GM12878 (cell line): ENCODE measurements around the gene PRR18. TPM values are rescaled to one million over a fixed set of nuclear protein-coding genes. Genes with fewer than 3 reads are reported as not detected.

Experiments used
- ATAC-seq: fragments of 200-7000 bp; cut with Tn5 transposase; 3 replicates; pipeline ENCODE4 v1.9.1; 2020; ENCODE audit warnings: mild to moderate bottlenecking, moderate library complexity
- BruUV-seq: library from RNA; stranded (reverse); fragments of 400-500 nt; replicated peaks from 2 replicates; lab custom pipeline; 2021; lab: Mats Ljungman, UMichigan
- CTCF ChIA-PET: fragments of 300-600 bp; sonication (Branson Sonifier 250); formaldehyde crosslinking; extraction: SDS; loops from one replicate; lab custom pipeline; 2021; ENCODE audit warnings: inconsistent platforms; lab: Yijun Ruan, JAX
- POLR2A ChIA-PET: fragments of 350-600 bp; formaldehyde crosslinking; extraction: SDS; loops from one replicate; lab custom pipeline; 2021; ENCODE audit warnings: inconsistent platforms; lab: Charles Lee
- RAD21 ChIA-PET: fragments of 300-600 bp; sonication (Branson Sonifier 250); formaldehyde crosslinking; loops from one replicate; lab custom pipeline; 2023; ENCODE audit warnings: antibody characterized with exemption; ENCODE audit not compliant: unreplicated experiment; lab: Charles Lee
- SMC1A ChIA-PET: fragments of 300-600 bp; sonication (Branson Sonifier 250); formaldehyde crosslinking; loops from one replicate; lab custom pipeline; 2023; ENCODE audit not compliant: unreplicated experiment, uncharacterized antibody; lab: Charles Lee
- DNase-seq: peaks from one replicate; pipeline ENCODE4 v3.0.0-alpha.2; 2011; ENCODE audit warnings: low read depth, low spot score
- FAIRE-seq: peaks from 3 replicates; lab custom pipeline; 2011; peaks lifted over from hg19 to GRCh38; lab: Jason Lieb, UNC
- H2AFZ ChIP-seq: 2 replicates; pipeline ENCODE4 v1.6.0; 2011; ENCODE audit warnings: low read depth, low read length, control low read depth; ENCODE audit not compliant: control insufficient read depth
- H3K27ac ChIP-seq: 2 replicates; pipeline ENCODE4 v1.5.1; 2011; ENCODE audit warnings: control low read depth; ENCODE audit not compliant: control insufficient read depth, insufficient read depth
- H3K27me3 ChIP-seq, 2 experiments: replicated peaks in 1 of 2; 2 replicates each; pipeline versions ENCODE4 v1.6.0 to v1.6.1; 2011; ENCODE audit warnings: low read length in 1 of 2; ENCODE audit not compliant: control insufficient read depth in 2 of 2, insufficient read depth in 2 of 2
- H3K36me3 ChIP-seq, 2 experiments: 2 replicates each; pipeline ENCODE4 v1.5.1; 2011; ENCODE audit warnings: low read length in 1 of 2; ENCODE audit not compliant: control insufficient read depth in 2 of 2, insufficient read depth in 2 of 2
- H3K4me1 ChIP-seq: 2 replicates; pipeline ENCODE4 v1.6.1; 2011; ENCODE audit warnings: mild to moderate bottlenecking, low read length, moderate library complexity, mixed read lengths; ENCODE audit not compliant: control insufficient read depth, insufficient read depth
- H3K4me2 ChIP-seq: 2 replicates; pipeline ENCODE4 v1.6.0; 2011; ENCODE audit warnings: control low read depth; ENCODE audit not compliant: control insufficient read depth, insufficient read depth
- H3K4me3 ChIP-seq: fragments of 200-600 bp; sonication (generic); 2 replicates; pipeline ENCODE4 v1.5.1; 2016
- H3K79me2 ChIP-seq: 2 replicates; pipeline ENCODE4 v1.6.0; 2011; ENCODE audit warnings: low read length; ENCODE audit not compliant: control insufficient read depth, insufficient read depth
- H3K9ac ChIP-seq: 2 replicates; pipeline ENCODE4 v1.8.0; 2011; ENCODE audit warnings: low read length, control low read depth, mixed read lengths; ENCODE audit not compliant: control insufficient read depth, insufficient read depth
- H3K9me3 ChIP-seq: replicated peaks from 3 replicates; pipeline ENCODE4 v1.5.1; 2011; ENCODE audit warnings: mild to moderate bottlenecking, low read length; ENCODE audit not compliant: control insufficient read depth, insufficient read depth
- H4K20me1 ChIP-seq: 2 replicates; pipeline ENCODE4 v1.6.0; 2011; ENCODE audit not compliant: control insufficient read depth, insufficient read depth
- CHD4 ChIP-seq: fragments of 200-600 bp; sonication (generic); IDR thresholded peaks from 2 replicates; pipeline ENCODE4 v1.6.1; 2016; ENCODE audit warnings: mild to moderate bottlenecking
- CTCF ChIP-seq, 3 experiments: IDR thresholded peaks in 2 of 3; conservative IDR thresholded peaks in 1 of 3; 2 replicates each; pipeline ENCODE4 v1.5.1; 2011; ENCODE audit warnings: low read depth in 3 of 3, low read length in 3 of 3, mild to moderate bottlenecking in 3 of 3, control low read depth in 2 of 3, moderate library complexity in 2 of 3, inconsistent platforms in 1 of 3, mixed read lengths in 1 of 3; ENCODE audit not compliant: control insufficient read depth in 2 of 3, insufficient read depth in 1 of 3; ENCODE audit errors: extremely low read depth in 1 of 3
- IKZF2 ChIP-seq, 2 experiments: fragments of 450-650 bp; IDR thresholded peaks; 2 replicates each; pipeline ENCODE4 v1.6.1; 2017; ENCODE audit warnings: mild to moderate bottlenecking in 2 of 2, moderate library complexity in 2 of 2
- IRF3 ChIP-seq: fragments of 450-650 bp; IDR thresholded peaks from 2 replicates; pipeline ENCODE4 v1.6.1; 2014; ENCODE audit warnings: mild to moderate bottlenecking
- IRF4 ChIP-seq: IDR thresholded peaks from 2 replicates; pipeline ENCODE4 v1.6.1; 2011; ENCODE audit warnings: low read depth, low read length
- MLLT1 ChIP-seq: fragments of 450-650 bp; IDR thresholded peaks from 2 replicates; pipeline ENCODE4 v1.6.1; 2016; ENCODE audit warnings: mild to moderate bottlenecking
- NKRF ChIP-seq: fragments of 450-650 bp; conservative IDR thresholded peaks from 2 replicates; pipeline ENCODE4 v1.6.1; 2017; ENCODE audit warnings: mild to moderate bottlenecking, moderate library complexity
- PRDM15 ChIP-seq: fragments of 450-650 bp; formaldehyde crosslinking; IDR thresholded peaks from 2 replicates; pipeline ENCODE4 v1.4.0; 2020; ENCODE audit warnings: mild to moderate bottlenecking, moderate library complexity
- SPI1 ChIP-seq: IDR thresholded peaks from 2 replicates; pipeline ENCODE4 v1.6.1; 2011; ENCODE audit warnings: low read depth, mild to moderate bottlenecking, low read length, moderate library complexity, borderline replicate concordance; ENCODE audit not compliant: insufficient read depth
- WGBS: methylation state at CpG from one replicate; pipeline ENCODE4 v1.1.6; 2016; ENCODE audit warnings: low lambda C conversion rate; ENCODE audit not compliant: insufficient replicate concordance, insufficient coverage; ENCODE audit errors: missing lambda C conversion rate; 5-methylcytosine and 5-hydroxymethylcytosine counted together
- in situ Hi-C: fragments of 300-500 bp; cut with MboI; formaldehyde crosslinking; loops from 9 replicates; pipeline ENCODE4 v1.14.3; 2018; ENCODE audit warnings: mixed read lengths
- intact Hi-C: fragments of 100-400 bp; cut with micrococcal nuclease; formaldehyde crosslinking; loops from one replicate; pipeline ENCODE4 v1.14.2; 2022; ENCODE audit not compliant: unreplicated experiment
- polyA plus RNA-seq, 11 experiments: library from polyadenylated mRNA; depleted of rRNA in 4 of 11; unstranded in 6 of 11; stranded (reverse) in 5 of 11; fragments of >200 nt; fragmentation: Nextera tagmentation in 4 of 11; fragmentation: Illumina TruSeq in 1 of 11; extraction: Ambion mirVana in 4 of 11; extraction: Trizol in 1 of 11; gene quantifications; 1 replicate in 1 of 11; 2 replicates in 10 of 11; pipeline versions ENCODE4 v1.2.1 to v1.2.3, GENCODE V29; 2011 to 2016; ENCODE audit warnings: inconsistent platforms in 2 of 11, missing spikeins in 2 of 11, low read depth in 1 of 11
- total RNA-seq, 4 experiments: library from RNA; depleted of rRNA in 3 of 4; stranded (reverse); fragments of >200 nt in 3 of 4; fragmentation: Illumina TruSeq in 1 of 4; extraction: Trizol in 1 of 4; gene quantifications; 2 replicates each; pipeline versions ENCODE4 v1.2.1 to v1.2.3, GENCODE V29; 2013 to 2021

The PRR18 gene
- total and polyA plus RNA-seq, 10 of the 15 experiments (the other 5 are each of a cell fraction or from before 2014, with no cell fraction given) = 0.13 to 8.2 (median 1.6) TPM

GRCh38 chr6:166318649-166319600 lies 10.7 kb upstream of the PRR18 start:
- H3K9ac ChIP-seq = no peak overlapping the region
- RAD21 ChIA-PET = interaction anchor here (0.7 to 3.5 kb wide), 2 partner anchors 62 to 73 kb away, joined by 4 to 17 read pairs; no protein-coding TSS in a partner anchor
- CTCF ChIA-PET = interaction anchor here (0.9 to 5.0 kb wide), 8 partner anchors 8 to 85 kb away, joined by 3 to 45 read pairs (median 6); partner anchors contain the start of gene PRR18
- TF ChIP-seq CHD4 (no peak), IRF4 (no peak), PRDM15 (CRISPR knock-in tag) (0 out of 2 replicates have a peak, but pooled peaks have one; percentile 19), MLLT1 (no peak), IRF3 (no peak), NKRF (no peak), CTCF (IDR thresholded peaks at IDR 0.05 in 2 of 3, conservative IDR thresholded peaks at IDR 0.05 in 1 of 3; ENCODE audit: control insufficient read depth in 2 of 3, extremely low read depth in 1 of 3, insufficient read depth in 1 of 3, low read depth in 3 of 3, low read length in 3 of 3) (no peak), SPI1 (no peak), IKZF2 (IDR thresholded peaks at IDR 0.05) (no peak)

More at GRCh38 chr6:166318649-166319600, 10.7 kb upstream of the PRR18 start:
- POLR2A ChIA-PET = interaction anchor here (0.7 to 1.0 kb wide), 3 partner anchors 62 to 73 kb away, joined by 3 to 10 read pairs (median 3); no protein-coding TSS in a partner anchor
- no peaks in the 10 kb centered on the region for H4K20me1 ChIP-seq
- H3K27ac ChIP-seq = no peak overlapping the region
- in situ Hi-C loops = no loop called here
- H3K4me1 ChIP-seq = no peaks in the 10 kb centered on the region
- intact Hi-C loops = no loop called here
- FAIRE-seq = no peak
- H3K4me3 ChIP-seq = no peak overlapping the region
- no TSS peak for BruUV-seq
- no peak for DNase-seq
- WGBS = 84% methylated on average over 18 of the region's 18 CpGs
- no peak overlapping the region for H3K4me2 ChIP-seq
- no peak overlapping the region for H2AFZ ChIP-seq
- SMC1A ChIA-PET = interaction anchor here (0.9 to 2.9 kb wide), 4 partner anchors 10 to 82 kb away, joined by 3 to 16 read pairs (median 4); no protein-coding TSS in a partner anchor
- H3K27me3 ChIP-seq = no peaks in the 10 kb centered on the region
- H3K9me3 ChIP-seq = no peaks in the 10 kb centered on the region
- no peaks in the 10 kb centered on the region for H3K79me2 ChIP-seq
- peaks cover 0 to 19% of the 10 kb centered on the region in 2 experiments for H3K36me3 ChIP-seq
- peak; percentile 28 for ATAC-seq
